ENCODE measurements around the gene GLT1D1. TPM values are rescaled to one million over a fixed set of nuclear protein-coding genes. Genes with fewer than 3 reads are reported as not detected.

Gene GLT1D1
- total RNA-seq, 1 donor from 2014 or later, result 5.4 TPM

- Histone ChIP-seq H2AFZ (replicated peaks) (no peak overlapping the region), H3K27ac (no peak overlapping the region), H3K9me3 (ENCODE audit: low read depth) (no peaks in the 10 kb centered on the region), H3K79me2 (ENCODE audit: low read depth) (peaks cover 99% of the 10 kb centered on the region), H3K4me3 (no peak overlapping the region), H3K9ac (no peak overlapping the region), H3K36me3 (peaks cover 3% of the 10 kb centered on the region), H3K4me2 (no peak overlapping the region), H3F3A (ENCODE audit: low read depth) (peaks cover 15% of the 10 kb centered on the region), H4K20me1 (ENCODE audit: low read depth) (peaks cover 72% of the 10 kb centered on the region), H3K4me1 (peaks cover 33% of the 10 kb centered on the region), H3K27me3 (no peaks in the 10 kb centered on the region)
- no peak overlapping the region for H3K27ac Mint-ChIP-seq
- H3K4me3 Mint-ChIP-seq, result no peak overlapping the region
- H3K4me1 Mint-ChIP-seq, result peaks cover 35% of the 10 kb centered on the region
- DNase-seq (ENCODE audit: low spot score), result no peak
- TF ChIP-seq EZH2phosphoT487 (IDR thresholded peaks at IDR 0.05) (no peak), CTCF (IDR thresholded peaks at IDR 0.05) (no peak), EZH2 (IDR thresholded peaks at IDR 0.05) (no peak)
- H3K27me3 Mint-ChIP-seq (ENCODE audit: insufficient read depth, low read depth), result peaks cover 3% of the 10 kb centered on the region
- no peaks in the 10 kb centered on the region for H3K9me3 Mint-ChIP-seq
- H3K36me3 Mint-ChIP-seq, result peaks cover 42% of the 10 kb centered on the region
Measured at GRCh38 chr12:128816643-128816920, 36.7 kb upstream of the GLT1D1 start.

DNA sequence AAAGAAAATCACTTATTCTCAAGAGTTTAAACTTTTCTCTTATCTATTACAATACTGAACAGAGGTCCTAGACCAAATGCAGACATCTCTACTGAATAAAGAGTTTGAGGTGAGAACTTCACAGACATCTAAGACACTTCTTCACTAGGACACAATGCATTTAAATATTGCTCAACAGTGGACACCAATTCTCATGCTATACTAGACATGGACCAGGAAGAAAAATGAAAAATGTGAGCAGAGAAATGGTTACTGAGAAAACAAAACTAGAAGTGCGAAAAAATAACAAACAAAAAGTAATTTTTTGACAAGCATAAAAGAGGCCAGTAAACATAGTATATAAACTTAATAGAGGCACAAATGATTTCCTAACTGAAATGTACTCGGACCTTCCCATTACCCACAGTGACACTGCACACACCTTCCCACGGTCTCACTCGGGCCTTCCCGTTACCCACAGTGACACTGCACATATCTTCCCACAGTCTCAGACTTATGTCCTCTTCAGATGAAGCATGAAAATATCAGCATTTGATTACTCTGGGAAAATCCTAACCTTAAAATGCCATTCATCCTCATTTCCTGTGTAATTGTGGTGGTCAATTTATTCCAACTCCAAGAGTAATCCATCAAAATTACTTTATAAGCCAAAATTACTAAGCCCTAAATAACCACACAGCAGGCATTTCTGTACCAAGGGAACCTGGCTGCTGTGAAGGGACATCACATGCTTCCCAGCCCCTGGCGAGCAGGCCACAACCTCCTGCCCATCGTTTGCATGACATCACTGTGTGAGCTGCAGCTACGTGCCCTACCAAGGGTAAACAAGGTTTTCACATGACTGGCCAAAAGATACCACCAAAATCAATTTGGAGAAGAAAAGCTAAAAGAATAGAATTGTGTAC lies 35.9 kb upstream of the GLT1D1 start:
- no peak overlapping the region for H3K27ac ChIP-seq
- no peak overlapping the region for H3K9ac ChIP-seq
- H3K27me3 ChIP-seq, result no peaks in the 10 kb centered on the region
- peaks cover 76% of the 10 kb centered on the region for H4K20me1 ChIP-seq (ENCODE audit: low read depth)
- Mint-ChIP-seq H3K9me3 (no peaks in the 10 kb centered on the region), H3K27ac (no peak overlapping the region), H3K36me3 (peaks cover 43% of the 10 kb centered on the region), H3K27me3 (ENCODE audit: insufficient read depth, low read depth) (peaks cover 2% of the 10 kb centered on the region), H3K4me1 (peaks cover 38% of the 10 kb centered on the region), H3K4me3 (no peak overlapping the region)
- H2AFZ ChIP-seq (replicated peaks), result no peak overlapping the region
- peaks cover 33% of the 10 kb centered on the region for H3K4me1 ChIP-seq
- no peak overlapping the region for H3K4me2 ChIP-seq
- peaks cover 3% of the 10 kb centered on the region for H3K36me3 ChIP-seq
- DNase-seq (ENCODE audit: low spot score), result no peak
- no peaks in the 10 kb centered on the region for H3K9me3 ChIP-seq (ENCODE audit: low read depth)
- H3K79me2 ChIP-seq (ENCODE audit: low read depth), result peaks cover 100% of the 10 kb centered on the region
- TF ChIP-seq EZH2phosphoT487 (IDR thresholded peaks at IDR 0.05) (no peak), EZH2 (IDR thresholded peaks at IDR 0.05) (no peak), CTCF (IDR thresholded peaks at IDR 0.05) (no peak)
- no peak overlapping the region for H3K4me3 ChIP-seq
- peaks cover 14% of the 10 kb centered on the region for H3F3A ChIP-seq (ENCODE audit: low read depth)

DNA sequence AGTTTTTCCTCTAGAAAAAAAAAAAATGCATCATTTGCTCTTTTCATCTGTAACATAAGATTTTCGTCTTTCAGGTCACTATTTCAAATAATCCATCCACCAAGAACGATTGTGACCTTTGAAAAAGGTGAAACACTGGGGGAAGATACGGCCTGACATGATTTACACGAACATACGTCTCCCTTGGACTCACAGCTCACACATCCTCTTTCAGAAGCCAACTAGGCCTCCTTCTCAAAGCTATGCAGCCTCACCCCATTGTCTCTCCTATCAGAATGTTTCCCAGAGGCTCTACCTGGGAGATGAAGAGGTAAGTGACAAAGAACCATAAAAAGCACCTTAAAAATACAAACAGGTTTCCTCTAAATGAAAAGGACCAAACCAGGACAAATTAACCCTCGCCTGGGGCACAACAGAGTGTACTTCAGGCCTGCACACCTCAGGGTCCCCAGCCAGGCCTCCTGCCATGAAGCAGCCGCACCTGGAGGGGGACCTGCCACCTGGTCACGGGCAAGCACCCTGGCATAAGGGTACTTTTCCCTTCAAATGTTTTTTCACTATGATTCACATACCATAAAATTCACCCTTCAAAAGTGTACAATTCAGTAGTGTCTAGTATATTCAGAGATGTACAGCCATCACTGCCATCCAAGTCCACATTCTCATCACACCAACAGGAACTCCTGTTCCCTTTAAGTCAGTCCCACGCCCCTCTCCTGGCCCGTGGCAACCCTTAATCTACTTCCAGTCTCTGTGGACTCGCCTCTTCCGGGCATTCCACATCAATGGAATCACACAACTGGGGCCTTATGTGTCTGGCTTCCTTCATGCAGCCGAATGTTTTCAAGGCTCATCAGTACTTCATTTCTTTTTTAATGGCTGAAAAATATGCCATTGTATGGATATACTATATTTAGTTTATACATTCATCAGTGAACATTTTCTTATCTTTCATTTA lies 34.9 kb upstream of the GLT1D1 start:
- Histone ChIP-seq H3K9me3 (ENCODE audit: low read depth) (no peaks in the 10 kb centered on the region), H3K4me3 (no peak overlapping the region), H3F3A (ENCODE audit: low read depth) (peaks cover 14% of the 10 kb centered on the region), H3K4me2 (peak overlapping the region; percentile 2), H3K36me3 (no peaks in the 10 kb centered on the region), H3K27me3 (no peaks in the 10 kb centered on the region), H3K79me2 (ENCODE audit: low read depth) (peaks cover 100% of the 10 kb centered on the region), H3K4me1 (peaks cover 42% of the 10 kb centered on the region), H3K9ac (no peak overlapping the region), H4K20me1 (ENCODE audit: low read depth) (peaks cover 85% of the 10 kb centered on the region), H3K27ac (no peak overlapping the region), H2AFZ (replicated peaks) (no peak overlapping the region)
- Mint-ChIP-seq H3K4me1 (peaks cover 38% of the 10 kb centered on the region), H3K9me3 (no peaks in the 10 kb centered on the region), H3K36me3 (peaks cover 35% of the 10 kb centered on the region), H3K27ac (peak overlapping the region; percentile 74), H3K27me3 (ENCODE audit: insufficient read depth, low read depth) (peaks cover 2% of the 10 kb centered on the region), H3K4me3 (no peak overlapping the region)
- TF ChIP-seq CTCF (IDR thresholded peaks at IDR 0.05), result no peak
- TF ChIP-seq EZH2 (IDR thresholded peaks at IDR 0.05), result no peak
- TF ChIP-seq EZH2phosphoT487 (IDR thresholded peaks at IDR 0.05), result no peak
- no peak for DNase-seq (ENCODE audit: low spot score)
